ES-I3 (cell line): Measurements from ENCODE around the gene SHISA8.
"Not testable (repeated sequence)": the region's sequence is repeated elsewhere in the genome, so short reads cannot be mapped to it uniquely, and the experiment has no call there.

Experiments
- H3K36me3 ChIP-seq: 2 replicates; pipeline ENCODE4 v1.6.1; 2013; ENCODE audit warnings: mild to moderate bottlenecking, low read length, control low read depth, moderate library complexity; ENCODE audit not compliant: insufficient read depth
- H3K4me1 ChIP-seq: 2 replicates; pipeline ENCODE4 v1.6.1; 2013; ENCODE audit warnings: mild to moderate bottlenecking, control low read depth, low read length; ENCODE audit not compliant: insufficient read depth
- H3K9ac ChIP-seq: 2 replicates; pipeline ENCODE4 v1.6.1; 2013; ENCODE audit warnings: low read depth, mild to moderate bottlenecking, low read length, moderate library complexity
- H3K9me3 ChIP-seq: 2 replicates; pipeline ENCODE4 v1.6.1; 2013; ENCODE audit warnings: mild to moderate bottlenecking, low read length, moderate library complexity; ENCODE audit not compliant: control insufficient read depth, insufficient read depth

SHISA8 gene

GRCh38 chr22:41883400-41883799 lies 31.5 kb downstream of the SHISA8 start:
- Histone ChIP-seq H3K9ac (no peak overlapping the region), H3K4me1 (no peaks in the 10 kb centered on the region), H3K9me3 (no peaks in the 10 kb centered on the region), H3K36me3 (peaks cover 34% of the 10 kb centered on the region)

- no peaks in the 10 kb centered on the region for H3K9me3 ChIP-seq
- no peak overlapping the region for H3K9ac ChIP-seq
- no peaks in the 10 kb centered on the region for H3K4me1 ChIP-seq
- peaks cover 37% of the 10 kb centered on the region for H3K36me3 ChIP-seq
Measured at GRCh38 chr22:41880653-41881052, 34.2 kb downstream of the SHISA8 start.

- no peaks in the 10 kb centered on the region for H3K9me3 ChIP-seq
- H3K4me1 ChIP-seq, result no peaks in the 10 kb centered on the region
- peaks cover 41% of the 10 kb centered on the region for H3K36me3 ChIP-seq
- H3K9ac ChIP-seq, result no peak overlapping the region
Measured at GRCh38 chr22:41876675-41877074, 38.2 kb downstream of the SHISA8 start.

GRCh38 chr22:41876275-41876674 lies 38.6 kb downstream of the SHISA8 start:
- no peaks in the 10 kb centered on the region for H3K4me1 ChIP-seq
- H3K9me3 ChIP-seq, result no peaks in the 10 kb centered on the region
- H3K36me3 ChIP-seq, result peaks cover 38% of the 10 kb centered on the region
- H3K9ac ChIP-seq, result no peak overlapping the region

- Histone ChIP-seq H3K9me3 (no peaks in the 10 kb centered on the region), H3K36me3 (peaks cover 41% of the 10 kb centered on the region), H3K4me1 (no peaks in the 10 kb centered on the region), H3K9ac (no peak overlapping the region)
Measured at GRCh38 chr22:41875531-41876270, 39.2 kb downstream of the SHISA8 start.

- Histone ChIP-seq H3K9ac (no peak overlapping the region), H3K9me3 (no peaks in the 10 kb centered on the region), H3K36me3 (peaks cover 39% of the 10 kb centered on the region)
Measured at GRCh38 chr22:41874090-41874489, 40.8 kb downstream of the SHISA8 start.

DNA sequence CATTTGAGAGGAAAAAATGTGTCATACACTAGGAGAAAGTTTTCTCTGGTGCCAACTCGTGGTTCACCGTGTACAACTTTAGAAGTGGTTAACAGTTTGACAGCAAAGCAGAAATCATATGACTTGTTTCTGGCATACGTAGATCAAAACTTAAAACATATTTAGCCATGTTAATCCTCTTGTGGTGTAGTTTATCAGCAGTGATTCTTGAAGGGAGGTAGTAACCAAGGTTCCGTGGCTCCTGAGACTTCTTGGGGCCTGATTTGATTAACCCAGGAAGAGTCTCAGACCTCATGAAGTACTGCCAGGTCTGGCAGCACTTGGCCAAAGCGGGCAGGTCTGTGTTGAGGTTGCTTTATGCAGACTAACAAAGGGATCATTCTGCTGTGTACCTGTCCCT lies 41.5 kb downstream of the SHISA8 start:
- H3K9ac ChIP-seq, result no peak overlapping the region
- no peaks in the 10 kb centered on the region for H3K4me1 ChIP-seq
- H3K36me3 ChIP-seq, result peaks cover 44% of the 10 kb centered on the region
- no peaks in the 10 kb centered on the region for H3K9me3 ChIP-seq

More at GRCh38 chr22:41874090-41874489, 40.8 kb downstream of the SHISA8 start:
- H3K4me1 ChIP-seq, result no peaks in the 10 kb centered on the region

DNA sequence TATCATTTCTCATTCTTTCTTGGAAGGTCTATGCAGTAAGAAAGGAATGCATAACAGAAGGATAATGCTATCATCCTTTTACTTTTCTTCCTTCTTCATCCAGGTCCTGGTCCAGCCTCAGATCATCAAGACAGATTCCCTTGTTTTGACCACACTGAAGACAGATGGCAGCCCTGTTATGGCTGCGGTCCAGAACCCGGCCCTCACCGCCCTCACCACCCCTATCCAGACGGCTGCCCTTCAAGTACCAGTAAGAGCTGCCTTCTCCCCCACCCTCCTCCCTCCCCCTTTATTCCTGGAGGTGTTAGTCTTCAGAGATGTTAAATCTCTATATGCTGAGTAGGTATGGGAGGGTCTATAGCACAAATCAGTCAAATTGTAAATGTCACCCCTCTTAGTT lies 44.1 kb downstream of the SHISA8 start:
- Histone ChIP-seq H3K4me1 (no peaks in the 10 kb centered on the region), H3K36me3 (peaks cover 36% of the 10 kb centered on the region), H3K9me3 (no peaks in the 10 kb centered on the region), H3K9ac (no peak overlapping the region)

- H3K4me1 ChIP-seq, H3K9me3 ChIP-seq, H3K9ac ChIP-seq: not testable (repeated sequence)
- peaks cover 31% of the 10 kb centered on the region for H3K36me3 ChIP-seq
Measured at GRCh38 chr22:41870081-41870480, 44.8 kb downstream of the SHISA8 start.

- Histone ChIP-seq H3K9ac (no peak overlapping the region), H3K9me3 (no peaks in the 10 kb centered on the region), H3K4me1 (no peaks in the 10 kb centered on the region), H3K36me3 (peaks cover 26% of the 10 kb centered on the region)
Measured at GRCh38 chr22:41868556-41868955, 46.3 kb downstream of the SHISA8 start.

DNA sequence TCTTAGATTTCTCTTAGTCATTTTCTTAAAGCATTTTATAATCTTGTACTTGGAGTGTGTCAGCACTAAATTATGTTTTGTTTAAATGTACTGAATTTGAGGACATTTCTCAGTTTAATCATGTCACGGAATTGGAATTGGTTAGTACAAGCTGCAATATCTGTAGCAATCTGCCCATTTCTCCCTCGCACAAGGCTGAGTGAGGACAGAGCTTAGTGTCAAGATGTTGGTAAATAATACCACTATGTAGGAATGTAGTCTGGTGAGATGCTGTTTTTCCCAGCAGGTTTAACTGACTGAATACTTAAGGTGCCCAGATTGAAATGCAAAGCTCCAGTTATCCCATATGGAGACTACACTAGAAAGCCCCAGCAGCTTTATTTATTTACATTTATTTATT lies 51.4 kb downstream of the SHISA8 start:
- H3K4me1 ChIP-seq, result no peaks in the 10 kb centered on the region
- H3K36me3 ChIP-seq, result peaks cover 7% of the 10 kb centered on the region
- H3K9me3 ChIP-seq, result no peaks in the 10 kb centered on the region
- no peak overlapping the region for H3K9ac ChIP-seq

DNA sequence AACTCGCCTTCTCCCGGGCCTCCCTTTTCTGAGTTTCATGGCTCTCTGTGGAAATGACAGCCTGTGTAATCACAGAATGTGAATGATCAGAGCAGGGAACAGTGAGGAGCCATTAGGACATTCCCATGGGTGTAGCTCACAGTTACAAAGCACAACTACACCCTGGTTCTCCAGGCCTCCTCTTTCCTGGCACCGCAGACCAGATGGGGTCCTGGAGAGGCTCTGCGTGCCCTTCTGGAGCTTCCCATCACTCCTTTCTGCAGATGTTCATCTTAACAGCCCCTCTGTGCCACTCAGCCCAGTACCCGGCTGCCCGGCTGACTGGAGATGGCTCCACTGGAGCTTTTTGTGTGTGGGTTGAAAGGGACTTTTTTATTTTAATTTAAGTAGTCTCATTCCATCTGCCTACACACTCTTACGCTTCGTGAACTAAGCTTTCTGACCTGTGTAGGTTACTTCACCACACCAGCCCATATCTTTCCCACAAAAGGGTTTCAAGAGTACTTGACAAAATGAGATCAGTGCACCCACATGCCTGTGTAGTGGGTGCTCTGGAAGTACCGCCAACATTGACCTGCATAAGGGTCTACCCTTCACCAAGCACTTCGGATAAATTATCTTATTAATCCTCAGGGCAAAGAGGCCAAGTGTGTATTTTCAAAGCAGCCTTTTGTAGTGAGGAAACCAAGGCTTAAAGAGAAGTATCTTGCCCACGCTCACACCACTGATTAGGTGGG lies 52.2 kb downstream of the SHISA8 start:
- Histone ChIP-seq H3K4me1 (no peaks in the 10 kb centered on the region), H3K9me3 (no peaks in the 10 kb centered on the region), H3K9ac (no peak overlapping the region), H3K36me3 (peaks cover under 1% of the 10 kb centered on the region)

DNA sequence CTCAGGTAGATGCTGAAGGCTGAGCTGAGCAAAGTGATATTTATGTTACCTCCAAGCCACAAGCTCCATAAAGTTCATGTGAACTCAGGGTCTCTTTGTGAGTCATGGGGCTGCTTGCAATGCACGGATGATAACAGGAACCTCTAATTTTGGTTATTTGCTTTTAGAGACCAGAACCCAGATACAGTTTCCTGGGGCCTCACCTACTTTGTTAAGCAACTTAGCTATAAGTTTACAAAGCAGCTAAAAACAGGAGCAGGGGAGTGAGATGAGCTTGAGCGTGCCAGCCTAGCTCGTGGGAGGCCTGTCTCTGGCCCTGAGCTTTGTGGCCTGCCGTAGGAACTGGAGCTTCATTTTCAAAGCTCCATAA lies 52.7 kb downstream of the SHISA8 start:
- no peak overlapping the region for H3K9ac ChIP-seq
- no peaks in the 10 kb centered on the region for H3K4me1 ChIP-seq

More for the DNA sequence above, 52.7 kb downstream of the SHISA8 start:
- no peaks in the 10 kb centered on the region for H3K9me3 ChIP-seq
- no peaks in the 10 kb centered on the region; the same call in none of the 2 replicates for H3K36me3 ChIP-seq
